ENCODE measurements around the gene ZNRF3.

GRCh38 chr22:28837640-28838039 lies 45.7 kb upstream of the ZNRF3 start:
- TF ChIP-seq, protein P1, sequence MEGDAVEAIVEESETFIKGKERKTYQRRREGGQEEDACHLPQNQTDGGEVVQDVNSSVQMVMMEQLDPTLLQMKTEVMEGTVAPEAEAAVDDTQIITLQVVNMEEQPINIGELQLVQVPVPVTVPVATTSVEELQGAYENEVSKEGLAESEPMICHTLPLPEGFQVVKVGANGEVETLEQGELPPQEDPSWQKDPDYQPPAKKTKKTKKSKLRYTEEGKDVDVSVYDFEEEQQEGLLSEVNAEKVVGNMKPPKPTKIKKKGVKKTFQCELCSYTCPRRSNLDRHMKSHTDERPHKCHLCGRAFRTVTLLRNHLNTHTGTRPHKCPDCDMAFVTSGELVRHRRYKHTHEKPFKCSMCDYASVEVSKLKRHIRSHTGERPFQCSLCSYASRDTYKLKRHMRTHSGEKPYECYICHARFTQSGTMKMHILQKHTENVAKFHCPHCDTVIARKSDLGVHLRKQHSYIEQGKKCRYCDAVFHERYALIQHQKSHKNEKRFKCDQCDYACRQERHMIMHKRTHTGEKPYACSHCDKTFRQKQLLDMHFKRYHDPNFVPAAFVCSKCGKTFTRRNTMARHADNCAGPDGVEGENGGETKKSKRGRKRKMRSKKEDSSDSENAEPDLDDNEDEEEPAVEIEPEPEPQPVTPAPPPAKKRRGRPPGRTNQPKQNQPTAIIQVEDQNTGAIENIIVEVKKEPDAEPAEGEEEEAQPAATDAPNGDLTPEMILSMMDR (IDR thresholded peaks at IDR 0.05), result no peak
- TF ChIP-seq POLR2A (IDR thresholded peaks at IDR 0.05), result no peak

Measured in body of pancreas (tissue), 4 donors.